KMS-11 (cell line): Measurements from ENCODE around the gene SGSM1.

Experiments
- H2AFZ ChIP-seq: fragments of 200-600 bp; sonication (generic); 2 replicates; pipeline ENCODE4 v1.6.1; 2016; ENCODE audit warnings: antibody characterized with exemption, mixed run types, low read depth
- H3K27ac ChIP-seq: fragments of 200-600 bp; sonication (generic); 2 replicates; pipeline ENCODE4 v1.6.1; 2016; ENCODE audit warnings: mild to moderate bottlenecking, mixed run types
- H3K27me3 ChIP-seq: fragments of 200-600 bp; sonication (generic); 2 replicates; pipeline ENCODE4 v1.6.1; 2017; ENCODE audit warnings: mild to moderate bottlenecking, low read depth, mixed run types, moderate library complexity; ENCODE audit not compliant: insufficient read depth
- H3K36me3 ChIP-seq: fragments of 200-600 bp; sonication (generic); 2 replicates; pipeline ENCODE4 v1.6.1; 2017; ENCODE audit warnings: mild to moderate bottlenecking, mixed run types; ENCODE audit not compliant: insufficient read depth
- H3K4me1 ChIP-seq: fragments of 200-600 bp; sonication (generic); 2 replicates; pipeline ENCODE4 v1.6.1; 2016; ENCODE audit warnings: mild to moderate bottlenecking, low read depth, mixed run types; ENCODE audit not compliant: poor library complexity, severe bottlenecking
- H3K4me2 ChIP-seq: fragments of 200-600 bp; sonication (generic); 2 replicates; pipeline ENCODE4 v1.7.0; 2016; ENCODE audit warnings: mild to moderate bottlenecking, mixed run types
- H3K4me3 ChIP-seq: fragments of 200-600 bp; sonication (generic); IDR thresholded peaks from 2 replicates; pipeline ENCODE4 v1.6.1; 2017; ENCODE audit warnings: low read depth, low read length, mixed read lengths; ENCODE audit not compliant: insufficient read depth
- H3K79me2 ChIP-seq: fragments of 200-600 bp; sonication (generic); 2 replicates; pipeline ENCODE4 v1.6.1; 2016; ENCODE audit warnings: low read depth, mixed run types; ENCODE audit not compliant: insufficient read depth
- H3K9ac ChIP-seq: fragments of 200-600 bp; sonication (generic); 2 replicates; pipeline ENCODE4 v1.6.1; 2016; ENCODE audit warnings: mild to moderate bottlenecking, mixed run types
- H4K20me1 ChIP-seq: fragments of 200-600 bp; sonication (generic); 2 replicates; pipeline ENCODE4 v1.6.1; 2016; ENCODE audit warnings: mild to moderate bottlenecking, mixed run types; ENCODE audit not compliant: insufficient read depth
- TF ChIP-seq, protein P1 (sequence below): fragments of 200-600 bp; sonication (generic); conservative IDR thresholded peaks from 2 replicates; pipeline ENCODE4 v1.6.1; 2017; ENCODE audit warnings: low read depth, mild to moderate bottlenecking, antibody characterized with exemption, low read length, moderate library complexity, mixed read lengths

Gene SGSM1

DNA sequence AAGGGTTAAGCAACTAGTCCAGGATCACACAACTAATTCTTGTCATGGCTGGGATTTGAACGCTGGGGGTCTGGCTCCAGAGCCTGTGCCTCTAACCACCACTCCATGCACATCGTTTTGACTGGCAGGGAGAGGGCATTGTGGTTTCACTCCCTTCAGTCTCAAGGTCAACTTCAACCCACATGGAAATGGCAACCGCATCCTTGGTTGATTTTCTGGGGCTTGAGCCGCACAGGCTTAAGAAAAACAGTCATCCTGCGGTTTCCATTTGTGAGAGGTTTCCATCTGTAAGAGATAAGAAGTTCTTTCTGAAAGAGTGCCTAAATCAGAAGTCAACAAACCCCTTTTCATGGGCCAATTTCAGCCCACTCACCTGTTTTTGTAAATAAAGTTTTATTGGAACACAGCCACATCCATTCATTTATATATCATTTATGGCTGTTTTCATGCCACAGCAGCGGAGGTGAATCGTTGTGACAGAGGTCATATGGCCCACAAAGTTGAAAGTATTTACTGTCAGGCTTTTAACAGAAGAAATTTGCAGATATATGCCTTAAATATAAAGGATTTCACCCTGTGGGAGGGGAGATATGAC is 65.7 kb downstream of the SGSM1 start:
- peak overlapping the region; percentile 53 for H3K4me2 ChIP-seq
- no peak overlapping the region; the same call in 1 of the 2 replicates for H3K9ac ChIP-seq
- TF ChIP-seq, protein P1, sequence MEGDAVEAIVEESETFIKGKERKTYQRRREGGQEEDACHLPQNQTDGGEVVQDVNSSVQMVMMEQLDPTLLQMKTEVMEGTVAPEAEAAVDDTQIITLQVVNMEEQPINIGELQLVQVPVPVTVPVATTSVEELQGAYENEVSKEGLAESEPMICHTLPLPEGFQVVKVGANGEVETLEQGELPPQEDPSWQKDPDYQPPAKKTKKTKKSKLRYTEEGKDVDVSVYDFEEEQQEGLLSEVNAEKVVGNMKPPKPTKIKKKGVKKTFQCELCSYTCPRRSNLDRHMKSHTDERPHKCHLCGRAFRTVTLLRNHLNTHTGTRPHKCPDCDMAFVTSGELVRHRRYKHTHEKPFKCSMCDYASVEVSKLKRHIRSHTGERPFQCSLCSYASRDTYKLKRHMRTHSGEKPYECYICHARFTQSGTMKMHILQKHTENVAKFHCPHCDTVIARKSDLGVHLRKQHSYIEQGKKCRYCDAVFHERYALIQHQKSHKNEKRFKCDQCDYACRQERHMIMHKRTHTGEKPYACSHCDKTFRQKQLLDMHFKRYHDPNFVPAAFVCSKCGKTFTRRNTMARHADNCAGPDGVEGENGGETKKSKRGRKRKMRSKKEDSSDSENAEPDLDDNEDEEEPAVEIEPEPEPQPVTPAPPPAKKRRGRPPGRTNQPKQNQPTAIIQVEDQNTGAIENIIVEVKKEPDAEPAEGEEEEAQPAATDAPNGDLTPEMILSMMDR, result no peak
- H3K27me3 ChIP-seq, result no peaks in the 10 kb centered on the region; the same call in 1 of the 2 replicates
- H3K36me3 ChIP-seq, result no peaks in the 10 kb centered on the region
- no peaks in the 10 kb centered on the region for H3K79me2 ChIP-seq
- H3K4me3 ChIP-seq, result no peak overlapping the region
- H2AFZ ChIP-seq, result no peak overlapping the region
- no peaks in the 10 kb centered on the region for H4K20me1 ChIP-seq
- peaks cover 30% of the 10 kb centered on the region for H3K4me1 ChIP-seq
- peak overlapping the region; percentile 31; the same call in 1 of the 2 replicates for H3K27ac ChIP-seq

DNA sequence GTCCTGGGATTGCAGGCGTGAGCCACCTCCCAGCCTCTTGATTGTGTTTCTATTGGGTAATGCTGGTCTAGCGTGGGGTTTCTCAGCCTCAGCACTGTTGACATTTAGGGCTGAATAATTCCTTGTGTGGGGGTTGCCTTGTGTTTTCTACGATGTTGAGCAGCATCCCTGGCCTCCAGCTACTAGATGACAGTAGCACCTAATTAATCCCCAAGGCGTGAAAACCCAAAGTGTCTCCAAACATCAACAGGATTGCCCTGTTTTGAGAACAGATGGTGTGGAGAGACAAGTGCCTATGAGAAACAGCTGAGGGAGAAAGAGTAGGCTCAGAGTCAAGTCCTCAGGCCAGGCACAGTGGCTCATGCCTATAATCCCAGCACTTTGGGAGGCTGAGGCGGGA is 67.2 kb downstream of the SGSM1 start:
- TF ChIP-seq, protein P1, result no peak
- H3K36me3 ChIP-seq, result no peaks in the 10 kb centered on the region
- no peaks in the 10 kb centered on the region for H3K79me2 ChIP-seq
- no peak overlapping the region for H2AFZ ChIP-seq
- no peak overlapping the region for H3K27ac ChIP-seq
- no peaks in the 10 kb centered on the region; the same call in 1 of the 2 replicates for H3K27me3 ChIP-seq
- H3K9ac ChIP-seq, result no peak overlapping the region
- H3K4me3 ChIP-seq, result no peak overlapping the region
- no peak overlapping the region for H3K4me2 ChIP-seq
- H4K20me1 ChIP-seq, result no peaks in the 10 kb centered on the region
- peaks cover 30% of the 10 kb centered on the region for H3K4me1 ChIP-seq

DNA sequence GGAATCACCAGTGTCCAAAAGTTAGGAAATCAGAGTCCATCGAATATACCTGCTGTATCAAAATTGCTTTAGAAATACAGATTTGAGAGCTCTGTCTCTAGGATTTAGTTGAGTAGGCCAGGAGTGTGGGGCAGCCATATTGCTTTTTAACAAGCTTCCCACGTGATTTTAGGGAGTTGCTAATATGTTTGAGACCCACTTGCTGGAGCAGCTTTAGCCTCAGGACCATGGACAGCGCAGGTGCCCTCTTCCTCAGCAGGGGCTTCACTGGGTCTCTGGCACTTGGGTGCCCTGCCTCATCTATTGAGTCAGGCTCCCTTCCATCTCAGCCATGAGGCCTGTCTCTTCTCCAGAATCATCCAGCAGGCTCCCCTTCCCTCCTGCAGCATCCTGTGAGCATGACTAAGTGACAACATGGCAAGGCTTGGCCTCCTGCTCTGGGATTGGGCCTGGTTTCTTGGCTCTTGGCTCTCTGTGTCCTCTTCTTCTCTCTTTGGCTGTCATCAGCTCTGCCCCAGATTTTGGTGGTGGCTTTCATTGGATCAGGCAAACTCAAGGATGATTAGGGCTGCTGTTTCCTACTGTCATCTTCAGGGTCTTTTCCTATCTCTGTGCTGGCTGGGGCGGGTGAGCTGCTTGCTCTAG is 70.0 kb downstream of the SGSM1 start:
- H2AFZ ChIP-seq, result no peak overlapping the region
- H3K4me2 ChIP-seq, result no peak overlapping the region
- H3K27ac ChIP-seq, result no peak overlapping the region
- H3K4me3 ChIP-seq, result no peak overlapping the region
- H3K9ac ChIP-seq, result no peak overlapping the region
- H3K36me3 ChIP-seq, result no peaks in the 10 kb centered on the region
- TF ChIP-seq, protein P1, result no peak
- no peaks in the 10 kb centered on the region for H4K20me1 ChIP-seq
- peaks cover 20% of the 10 kb centered on the region for H3K4me1 ChIP-seq
- no peaks in the 10 kb centered on the region for H3K79me2 ChIP-seq
- no peaks in the 10 kb centered on the region for H3K27me3 ChIP-seq

DNA sequence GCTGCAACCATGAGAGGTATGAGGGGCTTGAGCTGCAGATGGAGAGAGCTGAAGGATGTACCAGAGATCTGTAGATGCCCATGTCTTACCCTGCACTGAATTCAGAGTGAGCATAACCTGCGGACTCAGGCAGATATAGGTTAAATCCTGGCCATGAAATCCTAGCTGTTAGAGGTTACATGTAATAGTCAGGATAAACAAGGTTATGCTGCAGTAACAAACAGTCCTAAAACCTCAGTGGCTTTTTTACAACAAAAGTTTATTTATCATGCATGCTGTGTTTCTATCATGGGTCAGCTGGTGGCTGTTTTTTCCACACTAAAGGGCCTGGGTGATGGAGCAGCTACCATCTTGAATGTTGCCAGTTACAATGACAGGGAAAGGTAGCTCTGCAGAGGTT is 70.7 kb downstream of the SGSM1 start:
- H3K9ac ChIP-seq, result no peak overlapping the region
- no peaks in the 10 kb centered on the region for H3K36me3 ChIP-seq
- TF ChIP-seq, protein P1, result no peak
- no peaks in the 10 kb centered on the region for H3K79me2 ChIP-seq
- H3K4me3 ChIP-seq, result no peak overlapping the region
- no peak overlapping the region for H3K27ac ChIP-seq
- H4K20me1 ChIP-seq, result no peaks in the 10 kb centered on the region
- peaks cover 13% of the 10 kb centered on the region for H3K4me1 ChIP-seq
- no peak overlapping the region for H3K4me2 ChIP-seq
- no peaks in the 10 kb centered on the region for H3K27me3 ChIP-seq
- H2AFZ ChIP-seq, result no peak overlapping the region
